RKO (cell line): ENCODE results near the gene GPR84.

ENCODE experiments used
- DNase-seq: peaks from one replicate; pipeline ENCODE4 v3.0.0-alpha.2; 2016; ENCODE audit warnings: low spot score

Gene GPR84

GRCh38 chr12:54364413-54364812 is at the start of gene GPR84:
TSS of gene GPR84 (minus strand) at chr12:54364486. CDS start at chr12:54363851, 635 bp downstream.
- DNase-seq: no peak

DNA sequence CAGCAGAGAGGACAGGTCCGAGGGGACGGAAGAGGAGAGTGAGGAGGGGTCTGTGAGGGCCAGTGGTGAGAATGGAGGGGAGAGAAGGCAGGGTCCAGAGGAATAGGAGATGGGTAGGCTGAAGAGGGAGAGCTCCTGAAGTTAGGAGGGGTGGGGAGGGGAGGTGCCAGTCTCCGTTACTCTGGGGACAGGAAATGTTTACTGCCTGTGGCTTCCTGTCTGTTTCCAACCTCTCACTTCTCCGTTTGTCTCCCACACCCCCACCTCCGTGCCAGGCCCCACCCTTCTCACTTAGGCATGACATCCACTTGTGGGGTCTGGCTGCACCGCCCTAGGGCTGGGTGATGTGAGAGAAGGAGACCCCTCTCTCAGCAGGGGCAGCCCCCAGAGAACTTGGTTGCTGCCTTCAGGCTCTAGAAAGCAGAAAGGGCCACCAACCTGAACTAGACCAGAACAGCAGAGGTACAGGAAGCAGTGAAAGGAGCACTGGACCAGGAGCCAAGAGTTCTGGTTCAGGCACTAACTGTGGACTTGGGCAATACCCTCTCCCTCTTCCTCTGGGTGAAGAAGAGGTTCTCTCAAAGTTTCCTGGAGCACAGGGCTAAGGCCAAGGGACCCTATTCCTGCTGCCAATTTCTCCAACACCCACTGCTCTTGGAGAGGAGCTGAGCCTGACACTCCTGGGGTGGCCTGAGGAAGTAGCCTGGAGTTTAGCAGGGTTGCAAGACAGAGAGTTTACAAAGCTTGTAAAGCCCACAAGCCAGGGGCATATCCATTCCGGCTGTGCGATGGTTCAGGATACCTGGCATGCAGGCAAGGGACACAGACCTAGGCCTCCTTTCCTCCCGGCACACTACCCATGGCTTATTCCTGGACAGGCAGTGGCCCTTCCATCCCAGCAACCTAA is 49.3 kb upstream of the GPR84 start:
- no peak for DNase-seq

- DNase-seq: no peak
These were observed 48.5 kb upstream of the GPR84 start for GRCh38 chr12:54412786-54413185.

GRCh38 chr12:54412348-54412747 is 48.1 kb upstream of the GPR84 start:
- DNase-seq: no peak

- DNase-seq: peak; percentile 98
These were observed 47.3 kb upstream of the GPR84 start for GRCh38 chr12:54411391-54412241.

GRCh38 chr12:54409267-54409666 is 45.0 kb upstream of the GPR84 start:
- DNase-seq: no peak

GRCh38 chr12:54407183-54407905 is 43.1 kb upstream of the GPR84 start:
- DNase-seq: no peak

DNA sequence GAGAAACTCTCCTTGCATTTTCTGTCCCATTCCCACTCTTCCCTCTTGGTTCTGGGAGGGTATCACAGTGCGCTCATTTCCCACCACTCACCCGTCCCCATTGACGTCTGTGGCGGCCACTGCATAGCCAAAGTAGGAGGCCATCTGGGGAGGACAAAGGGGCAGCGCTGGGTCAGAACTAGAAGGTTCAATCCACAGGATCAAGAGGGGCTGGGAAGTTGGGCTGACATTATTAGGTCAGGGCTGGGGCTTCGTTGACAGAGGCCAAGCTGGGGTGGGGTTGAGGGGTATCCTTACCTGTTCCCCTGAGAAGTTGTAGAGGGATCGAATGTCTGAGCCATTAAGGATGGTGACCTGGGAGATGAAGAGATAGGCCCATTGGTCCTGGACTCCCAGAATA is 41.3 kb upstream of the GPR84 start:
- no peak for DNase-seq

DNA sequence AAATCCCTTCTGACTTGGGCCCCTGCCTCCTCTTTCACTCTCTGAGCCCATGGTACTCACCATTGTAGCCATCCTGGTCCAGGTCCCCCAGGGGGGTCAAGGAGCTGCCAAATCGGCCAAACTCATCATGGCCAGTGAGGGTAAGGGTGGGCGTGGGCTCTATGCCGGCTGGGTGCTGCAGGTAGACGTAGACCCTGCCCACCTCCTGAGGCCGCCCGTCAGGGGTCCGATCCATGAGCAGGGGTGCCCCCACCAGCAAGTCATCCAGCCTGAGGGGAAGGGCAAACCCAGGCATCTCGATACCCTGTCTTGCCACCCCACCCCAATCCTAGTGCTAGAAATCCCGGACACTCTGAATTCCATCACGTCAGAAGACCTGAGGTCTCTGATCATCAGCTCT is 40.8 kb upstream of the GPR84 start:
- no peak for DNase-seq

- peak; percentile 57 for DNase-seq
These were observed 40.0 kb upstream of the GPR84 start for GRCh38 chr12:54404061-54405004.

DNA sequence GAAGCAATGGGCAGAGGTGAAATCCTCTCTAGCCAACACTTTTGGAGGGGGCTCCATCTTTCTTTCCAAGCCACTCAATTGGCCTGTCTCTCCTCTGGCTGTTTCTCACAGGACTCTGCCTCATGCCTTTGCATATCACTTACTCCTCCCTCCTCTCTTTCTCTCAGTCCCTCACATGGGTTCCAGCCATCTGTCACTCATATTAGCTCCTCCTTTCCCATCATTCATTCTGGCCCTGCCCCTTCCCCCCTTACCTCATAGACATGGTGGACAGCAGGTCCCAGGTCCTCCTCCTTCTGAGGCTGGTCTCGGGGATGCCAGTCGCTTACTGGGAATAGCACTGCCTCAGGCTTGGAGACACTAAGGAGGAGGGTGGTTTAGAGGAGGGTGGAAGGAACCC is 36.8 kb upstream of the GPR84 start:
- DNase-seq: no peak

DNA sequence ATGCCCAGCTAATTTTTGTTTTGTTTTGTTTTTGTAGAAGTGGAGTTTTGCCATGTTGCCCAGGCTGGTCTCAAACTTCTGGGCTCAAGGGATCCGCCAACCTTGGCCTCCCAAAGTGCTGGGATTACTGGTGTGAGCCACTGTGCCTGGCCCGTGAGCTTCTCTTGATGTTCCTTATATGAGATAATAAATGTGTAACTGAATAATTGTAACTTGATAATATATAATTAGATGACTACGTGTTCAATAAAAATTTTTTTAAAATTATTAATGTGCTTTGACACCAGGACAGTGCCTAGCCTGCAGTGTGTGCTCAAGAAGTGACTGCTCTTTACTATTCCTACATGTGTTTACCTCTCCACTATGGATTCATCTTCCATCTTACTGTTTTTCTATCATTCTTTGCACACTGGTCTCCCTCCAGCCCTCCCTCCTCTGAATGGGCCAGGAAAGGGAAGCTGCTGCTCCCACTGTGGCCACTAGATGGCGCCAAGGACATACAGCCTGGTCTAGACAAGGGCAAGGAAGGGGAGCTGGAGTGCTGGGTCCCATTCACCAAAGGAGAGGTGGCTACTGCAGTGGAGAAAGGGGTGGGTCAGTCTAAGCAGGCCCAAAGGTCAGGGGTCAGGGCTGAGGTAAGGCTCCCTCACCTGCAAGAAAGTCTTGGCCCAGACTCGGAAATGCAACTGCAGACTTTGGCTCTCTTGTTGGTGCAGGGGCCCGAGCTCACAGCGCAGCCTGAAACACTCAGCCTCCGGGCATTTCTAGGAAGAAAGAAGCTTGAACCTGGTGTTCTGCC is 34.9 kb upstream of the GPR84 start:
- peak; percentile 78 for DNase-seq

- no peak for DNase-seq
These were observed 33.9 kb upstream of the GPR84 start for GRCh38 chr12:54398218-54398617.

DNA sequence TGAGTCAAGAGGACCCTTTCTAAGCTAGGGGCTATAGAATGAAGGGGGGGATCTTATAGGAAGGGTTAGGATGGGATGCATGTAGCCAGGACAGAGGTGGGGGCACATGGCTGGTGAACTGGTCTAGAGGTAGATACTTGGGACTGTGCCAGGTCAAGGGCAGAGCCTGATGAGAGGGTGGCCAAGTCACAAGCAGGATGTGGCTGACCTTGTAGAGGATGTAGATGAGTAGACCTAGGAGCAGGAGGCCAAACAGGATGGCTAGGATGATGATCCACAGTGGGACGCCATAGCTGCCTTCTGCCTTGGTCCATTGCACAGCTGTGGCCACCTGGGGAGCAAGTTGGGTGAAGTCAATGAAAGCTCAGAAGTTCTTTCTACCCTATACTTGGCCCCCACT is 32.9 kb upstream of the GPR84 start:
- DNase-seq: no peak

GRCh38 chr12:54395545-54395944 is 31.3 kb upstream of the GPR84 start:
- DNase-seq: no peak

DNA sequence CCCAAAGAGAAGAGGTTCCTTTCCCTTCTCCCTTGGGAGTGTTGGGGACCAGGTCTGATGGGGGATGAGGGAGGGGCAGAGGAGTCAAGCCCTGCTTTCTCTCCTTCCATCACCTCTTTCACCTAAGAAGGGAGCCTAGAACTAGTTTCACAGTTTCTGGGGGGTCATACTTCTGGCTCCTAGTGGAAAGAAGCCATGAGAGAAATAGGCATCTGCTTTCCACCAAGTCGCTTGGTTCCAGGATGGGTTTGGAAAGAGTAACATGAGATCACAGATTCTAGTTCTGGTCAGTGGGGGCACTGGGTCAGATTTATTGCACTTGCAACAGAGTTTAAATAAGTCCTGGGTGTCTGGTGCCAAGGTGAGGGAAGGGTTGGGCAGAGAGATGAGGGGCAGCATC is 30.7 kb upstream of the GPR84 start:
- DNase-seq: no peak

DNA sequence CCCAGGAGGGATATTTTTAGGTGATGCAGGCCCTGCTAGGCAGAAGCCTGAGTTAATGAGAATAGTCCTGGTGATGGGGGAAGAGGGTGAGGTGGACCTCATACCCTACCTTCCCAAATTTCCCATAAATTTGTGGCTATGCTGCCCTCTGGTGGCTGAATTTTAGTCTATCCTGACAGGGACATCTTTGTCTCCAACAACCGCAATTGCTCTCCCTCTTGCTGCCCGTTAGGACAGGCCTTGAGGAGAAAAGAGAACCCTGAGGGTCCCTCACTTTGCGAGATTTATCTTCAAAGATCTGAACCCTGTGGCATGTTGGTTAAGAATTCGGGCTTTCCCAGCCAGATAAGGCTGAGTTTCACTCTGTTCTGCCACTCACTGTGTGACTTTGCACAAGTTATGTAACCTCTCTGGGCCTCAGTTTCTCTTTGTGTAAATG is 30.0 kb upstream of the GPR84 start:
- DNase-seq: peak; percentile 55

GRCh38 chr12:54393743-54394142 is 29.5 kb upstream of the GPR84 start:
- DNase-seq: no peak

GRCh38 chr12:54393207-54393609 is 28.9 kb upstream of the GPR84 start:
- no peak for DNase-seq

GRCh38 chr12:54392485-54393206 is 28.4 kb upstream of the GPR84 start:
- no peak for DNase-seq
